HL-60/S4 treated with phorbol 12-myristate 13-acetate at 8.2 ng/mL for 4 days and 3 days (cell line): ENCODE results near the gene PTPRE.
"Not testable (repeated sequence)": the region's sequence is repeated elsewhere in the genome, so short reads cannot be mapped to it uniquely, and the experiment has no call there.

Experiments
- in situ Hi-C: fragments of 300-500 bp; cut with MboI; formaldehyde crosslinking; loops from 2 replicates; pipeline ENCODE4 v1.15.0; 2022; ENCODE audit warnings: low sequenced_read_pairs

PTPRE gene

DNA sequence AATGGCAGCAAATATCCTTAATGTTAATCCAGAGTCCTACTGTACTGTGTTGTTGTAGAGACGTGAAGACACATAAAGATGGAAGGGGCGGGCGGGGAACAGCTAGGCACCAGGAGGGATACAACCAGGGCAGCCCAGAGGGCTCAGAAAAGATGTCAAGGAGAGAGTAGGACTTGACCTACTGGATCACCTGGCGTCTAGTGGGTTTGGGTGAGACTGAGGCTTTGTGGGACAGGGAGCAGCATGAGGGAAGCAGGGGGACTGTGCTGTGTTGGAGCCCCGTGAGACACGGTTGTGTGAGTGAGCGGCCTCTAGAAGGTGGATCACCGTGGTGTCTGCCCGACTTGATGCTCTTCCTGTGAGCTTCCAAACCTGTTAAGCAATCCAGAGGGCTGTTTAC, 68.0 kb downstream of the PTPRE start:
- in situ Hi-C loops: no loop called here

DNA sequence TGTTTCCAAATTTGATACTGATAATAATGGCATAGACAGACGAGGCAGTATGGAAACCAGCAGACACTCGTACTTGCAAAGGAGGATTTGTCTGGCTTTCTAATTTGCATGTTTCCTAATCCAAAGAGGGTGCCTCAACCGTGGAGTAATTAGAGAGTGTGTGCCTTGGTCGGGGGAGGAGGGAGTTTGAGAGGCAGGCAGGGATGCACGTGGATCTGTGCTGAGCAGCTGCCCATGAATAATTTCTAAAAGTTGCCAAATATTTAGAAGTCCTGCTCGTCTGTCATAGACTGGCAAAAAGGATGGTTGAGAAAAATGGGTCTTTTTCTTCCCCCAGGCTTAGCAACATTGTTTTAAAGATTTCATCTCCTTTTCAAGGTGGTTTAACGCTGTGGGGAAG, 69.4 kb downstream of the PTPRE start:
- in situ Hi-C loops: no loop called here

DNA sequence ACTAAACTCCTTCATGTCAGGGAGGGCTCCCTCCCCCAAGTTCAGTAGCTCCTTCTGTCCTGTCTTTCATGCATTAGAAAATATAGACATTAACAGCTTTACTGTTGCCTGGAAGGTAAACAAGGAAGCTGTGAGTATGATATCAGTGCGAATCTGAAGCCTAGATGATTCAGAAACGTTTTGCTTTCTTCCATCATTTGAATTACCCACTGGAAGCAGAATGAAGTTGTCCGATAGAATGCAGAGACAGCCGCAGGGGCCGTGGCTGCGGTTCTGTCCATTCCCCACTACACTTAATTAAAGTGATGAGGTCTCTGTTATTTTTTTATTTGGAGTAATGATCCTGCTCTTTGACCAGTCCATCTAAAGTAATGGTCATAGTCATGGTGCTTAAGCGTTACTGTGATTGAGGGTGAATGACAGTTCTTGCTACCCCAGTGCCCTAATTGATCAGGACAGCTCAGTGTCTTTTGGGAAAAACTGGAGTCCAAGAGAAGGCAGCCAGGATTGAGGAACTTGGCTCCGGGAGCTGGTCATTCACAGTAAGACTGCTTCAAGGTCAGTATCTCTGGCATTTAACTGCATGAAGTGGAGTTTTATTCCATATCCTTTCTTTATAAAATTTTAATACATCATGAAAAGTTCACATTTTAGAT, 69.9 kb downstream of the PTPRE start:
- in situ Hi-C loops: no loop called here

DNA sequence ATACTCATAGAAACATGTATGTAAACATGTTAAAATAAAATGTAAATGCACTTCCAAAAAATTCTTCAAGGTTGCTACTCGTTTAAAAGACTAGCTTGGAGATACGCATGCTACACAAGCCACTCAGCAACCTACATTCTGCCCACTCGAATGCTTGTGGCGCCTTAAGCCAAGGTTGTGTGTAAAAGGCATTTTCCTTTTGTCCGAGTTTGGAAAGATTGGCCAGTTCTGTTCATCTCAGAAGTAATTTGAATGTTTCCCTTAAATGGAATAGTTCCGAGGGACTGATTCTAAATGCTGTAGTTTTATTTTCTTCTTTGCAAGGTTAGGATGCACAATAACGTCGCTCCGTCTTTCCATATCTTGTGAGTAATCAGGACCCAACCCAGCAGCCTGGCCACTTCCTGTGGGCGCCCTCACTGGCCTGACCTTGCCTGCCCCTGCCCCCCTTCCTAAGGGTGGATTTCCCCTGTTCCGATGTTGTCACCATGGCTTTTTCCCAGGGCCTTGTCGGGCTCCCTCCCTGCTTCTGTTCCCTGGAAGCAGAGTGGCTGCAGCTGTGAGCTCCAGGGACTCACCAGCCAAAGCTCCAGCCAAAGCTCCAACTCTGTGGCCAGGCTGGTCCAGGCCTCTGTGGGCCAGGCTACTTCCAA, 70.6 kb downstream of the PTPRE start:
- in situ Hi-C loops: no loop called here

DNA sequence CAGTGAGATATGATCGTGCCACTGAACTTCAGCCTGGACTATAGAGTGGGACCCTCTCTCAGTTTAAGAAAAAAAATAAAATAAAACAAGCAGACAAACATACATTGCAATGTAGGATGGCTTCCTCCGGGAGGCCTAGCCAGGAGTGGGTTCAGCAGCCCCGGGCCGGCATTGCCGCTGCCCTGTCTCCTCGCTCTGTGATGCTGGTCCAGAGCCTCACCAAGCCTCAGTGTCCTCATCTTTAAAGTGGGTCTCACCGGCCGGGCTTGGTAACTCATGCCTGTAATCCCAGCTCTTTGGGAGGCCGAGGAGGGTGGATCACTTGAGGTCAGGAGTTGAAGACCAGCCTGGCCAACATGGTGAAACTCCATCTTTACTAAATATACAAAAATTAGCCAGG, 71.6 kb downstream of the PTPRE start:
- in situ Hi-C loops: no loop called here

DNA sequence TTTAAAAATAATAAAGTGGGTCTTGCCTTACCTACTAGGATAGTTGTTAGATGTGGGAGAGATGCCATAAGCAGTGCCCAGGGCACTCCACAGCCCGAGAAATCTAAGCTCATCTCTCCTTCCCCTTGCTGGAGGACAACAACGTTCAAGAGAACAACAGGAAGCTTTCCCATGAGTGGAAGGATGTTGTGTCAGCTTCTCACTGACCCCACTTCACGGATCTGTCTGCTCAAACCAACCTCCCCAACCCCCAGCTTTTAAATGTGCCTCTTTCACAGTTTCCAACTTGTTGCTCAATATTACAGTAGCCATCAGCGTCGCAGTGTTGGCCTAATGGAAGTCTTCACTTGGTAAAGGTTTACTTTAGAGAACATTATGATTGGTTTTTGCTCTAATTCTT, 72.1 kb downstream of the PTPRE start:
- in situ Hi-C loops: no loop called here

DNA sequence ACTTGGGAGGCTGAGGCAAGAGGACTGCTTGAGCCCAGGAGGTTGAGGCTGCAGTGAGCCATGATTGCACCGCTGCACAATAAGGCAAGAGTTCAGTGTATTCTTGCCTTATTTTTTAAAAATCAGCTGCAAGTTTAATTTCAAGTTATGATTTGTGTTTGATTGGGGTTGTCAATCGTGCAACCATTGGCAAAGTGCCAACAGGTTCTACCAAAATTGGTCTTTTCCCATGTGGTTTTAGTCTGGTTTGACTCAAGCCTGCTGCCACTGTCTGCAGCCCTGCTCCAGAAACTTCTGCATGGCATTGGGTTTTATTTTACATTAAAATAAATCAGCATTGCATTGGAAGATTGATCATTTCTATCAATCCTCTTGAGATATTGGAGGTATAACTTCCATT, 72.7 kb downstream of the PTPRE start:
- in situ Hi-C loops: no loop called here

DNA sequence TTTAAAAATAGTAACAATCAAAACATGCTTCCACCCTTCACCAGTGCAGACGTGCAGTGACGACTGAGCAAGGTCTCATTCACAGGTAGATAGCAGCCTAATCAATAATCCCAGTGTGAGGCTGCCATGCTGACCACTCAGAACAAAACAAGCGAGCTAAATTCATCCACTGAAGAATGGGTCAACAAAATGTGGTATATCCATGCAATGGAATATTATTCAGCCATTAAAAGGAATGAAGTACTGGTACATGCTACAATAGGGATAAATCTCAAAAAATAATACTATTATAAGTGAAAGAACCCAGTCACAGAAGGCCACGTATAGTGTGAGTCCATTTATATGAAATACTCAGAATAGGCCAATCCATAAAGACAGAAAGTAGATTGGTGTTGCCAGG, 74.0 kb downstream of the PTPRE start:
- in situ Hi-C loops: no loop called here

DNA sequence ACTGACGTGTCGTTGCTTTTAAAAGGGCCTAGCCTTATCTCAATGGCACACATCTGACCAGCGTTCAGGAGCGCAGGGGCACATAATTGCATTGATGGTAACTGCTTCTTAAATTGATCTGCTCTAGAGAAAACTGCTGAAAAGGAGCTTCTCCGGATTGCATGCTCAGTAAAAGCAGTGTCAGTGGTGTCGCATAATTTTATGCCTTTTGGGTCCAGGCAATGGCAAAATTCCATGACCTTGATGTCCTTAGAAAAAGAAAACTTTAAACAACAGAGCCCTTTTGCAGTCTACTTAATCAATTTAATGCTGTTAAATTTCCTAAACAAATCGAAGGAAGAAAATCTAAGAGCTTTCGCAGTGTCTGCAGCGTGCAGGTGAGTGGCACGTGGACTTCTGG, 75.7 kb downstream of the PTPRE start:
- in situ Hi-C loops: no loop called here

DNA sequence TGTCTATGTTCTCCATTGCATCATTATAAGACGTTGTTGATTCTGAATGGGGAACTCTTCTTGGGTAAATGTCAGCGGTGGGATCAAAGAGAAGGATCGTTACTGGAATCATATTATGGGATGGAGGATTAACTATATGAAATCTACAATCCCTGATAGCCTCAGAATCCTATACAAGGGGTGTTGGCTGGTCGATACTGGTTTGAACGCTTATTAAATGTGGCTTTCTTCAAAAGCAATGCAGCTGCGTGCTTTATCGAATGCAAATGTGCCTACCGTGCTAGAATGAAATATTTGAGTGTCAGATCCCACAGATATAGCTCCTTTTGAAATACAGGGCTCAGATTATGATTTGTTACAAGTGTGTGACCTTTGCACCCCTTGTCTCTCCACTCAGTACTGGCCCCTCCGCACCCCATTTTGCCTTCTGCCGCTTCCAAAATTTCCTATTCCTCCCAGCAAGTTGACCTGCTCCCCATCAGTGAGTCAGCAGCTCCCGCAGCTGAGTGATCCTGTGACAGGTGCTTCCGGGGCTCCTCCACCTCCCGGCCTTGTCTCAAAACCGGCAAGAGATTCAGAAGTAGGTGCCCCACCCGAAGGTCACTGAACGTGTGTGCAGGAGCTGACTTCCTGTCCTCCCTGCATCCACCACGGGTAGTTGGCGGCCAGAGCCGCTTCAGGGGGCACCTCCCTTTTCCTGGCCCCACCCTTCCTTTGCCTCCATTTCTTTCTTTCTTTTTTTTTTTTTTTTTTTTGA, 76.6 kb downstream of the PTPRE start:
- in situ Hi-C loops: no loop called here

DNA sequence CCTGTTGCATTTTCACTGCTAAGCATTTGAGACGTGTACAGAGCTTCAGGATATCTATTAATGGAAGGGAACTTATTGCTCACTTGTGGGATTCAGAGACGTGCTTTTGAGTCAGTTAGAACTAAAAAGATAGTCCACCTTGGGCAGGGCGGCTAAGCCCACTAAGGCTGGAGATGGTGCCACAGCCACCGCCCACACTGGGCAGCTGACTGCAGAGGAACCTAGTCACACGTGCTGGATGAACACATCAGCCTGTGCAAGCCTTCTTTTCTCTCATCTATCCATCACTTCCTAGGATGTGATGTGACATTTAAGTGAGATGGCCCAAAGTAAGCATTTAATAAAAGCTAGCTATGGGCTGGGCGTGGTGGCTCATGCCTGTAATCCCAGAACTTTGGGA, 78.0 kb downstream of the PTPRE start:
- in situ Hi-C loops: no loop called here

DNA sequence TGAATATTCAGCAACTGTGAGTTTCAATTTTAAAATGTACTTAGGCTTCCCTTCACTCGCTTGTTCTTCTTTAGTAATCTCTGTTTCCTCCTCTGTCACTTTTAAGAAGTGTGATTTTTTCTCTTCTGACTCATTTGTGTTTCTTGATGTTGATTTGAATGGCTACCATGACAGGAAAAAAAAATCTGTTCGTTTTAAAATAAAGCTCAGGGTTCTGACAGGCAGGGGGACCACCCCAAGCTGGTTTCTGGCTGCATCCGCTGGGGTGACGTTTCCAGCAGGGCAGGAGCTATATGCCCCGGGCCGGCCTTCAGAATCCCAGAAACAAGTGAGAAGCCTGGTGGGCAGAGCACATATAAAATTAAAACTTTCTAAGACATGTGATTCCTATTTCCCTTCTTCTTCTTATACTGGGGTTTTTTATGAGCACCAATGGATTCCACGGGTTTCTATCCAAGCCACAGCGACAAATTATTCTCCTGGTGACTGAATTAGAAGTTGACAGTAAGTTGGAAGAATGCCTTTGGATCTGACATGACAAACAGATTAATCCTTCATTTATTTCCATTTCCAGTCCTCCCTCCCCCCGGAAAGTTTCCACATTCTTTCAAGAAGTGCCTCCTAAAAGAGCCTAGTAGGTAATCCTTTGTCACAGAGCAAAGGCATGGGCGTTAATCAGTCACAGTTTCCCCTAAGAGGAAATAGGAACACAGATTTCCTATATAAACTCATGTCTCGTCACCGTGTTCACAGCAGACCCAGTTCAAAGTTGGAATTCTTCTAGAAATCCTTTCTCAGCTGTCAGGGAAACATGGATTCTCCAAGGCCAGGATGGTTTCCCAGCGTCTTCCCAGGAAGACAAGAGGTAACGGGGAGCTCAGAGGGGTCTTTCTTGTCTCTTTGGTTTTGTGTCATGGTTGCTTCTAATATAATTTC, 79.9 kb downstream of the PTPRE start:
- in situ Hi-C loops: no loop called here

DNA sequence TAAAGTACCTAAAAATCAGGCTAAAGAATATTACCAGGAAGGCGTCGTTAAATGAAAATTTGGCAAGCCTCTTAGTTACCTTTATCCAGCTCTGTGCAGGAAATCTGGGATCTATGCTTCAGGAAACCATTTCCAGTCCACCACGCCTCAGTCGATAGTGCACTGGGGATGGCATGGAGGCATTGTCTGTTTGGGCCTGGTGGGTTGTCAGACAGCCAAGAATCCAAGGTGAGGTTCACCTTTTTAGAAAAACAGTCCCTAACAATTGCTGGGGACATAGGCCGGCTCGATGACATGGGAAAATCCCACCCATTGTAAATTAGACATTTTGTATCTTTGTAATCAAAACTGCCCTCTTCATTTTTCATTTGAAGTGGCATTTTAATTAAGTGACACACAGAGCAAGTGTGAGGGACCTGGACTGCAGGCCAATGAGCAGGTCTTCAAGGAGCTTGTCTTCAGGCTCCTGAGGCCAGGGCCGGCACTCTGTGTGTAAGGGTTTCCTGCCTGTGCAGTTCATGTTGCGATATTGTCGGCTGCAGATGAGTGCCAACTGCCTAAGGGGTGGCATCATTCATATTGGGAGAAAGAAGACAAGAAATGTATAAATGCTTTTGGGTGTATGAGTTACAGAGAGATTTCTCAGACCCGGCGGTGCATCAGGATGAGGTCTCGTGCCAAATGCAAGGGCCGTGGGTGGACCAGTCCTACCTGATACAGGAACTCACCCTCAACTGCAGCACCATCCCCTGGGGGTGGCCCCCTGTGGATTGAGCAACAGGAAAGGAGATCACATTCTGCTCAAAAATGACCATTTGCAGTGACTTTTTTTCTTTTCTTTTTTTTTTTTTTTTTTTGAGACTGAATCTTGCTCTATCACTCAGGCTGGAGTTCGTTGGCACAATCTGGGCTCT, 80.8 kb downstream of the PTPRE start:
- in situ Hi-C loops: no loop called here

DNA sequence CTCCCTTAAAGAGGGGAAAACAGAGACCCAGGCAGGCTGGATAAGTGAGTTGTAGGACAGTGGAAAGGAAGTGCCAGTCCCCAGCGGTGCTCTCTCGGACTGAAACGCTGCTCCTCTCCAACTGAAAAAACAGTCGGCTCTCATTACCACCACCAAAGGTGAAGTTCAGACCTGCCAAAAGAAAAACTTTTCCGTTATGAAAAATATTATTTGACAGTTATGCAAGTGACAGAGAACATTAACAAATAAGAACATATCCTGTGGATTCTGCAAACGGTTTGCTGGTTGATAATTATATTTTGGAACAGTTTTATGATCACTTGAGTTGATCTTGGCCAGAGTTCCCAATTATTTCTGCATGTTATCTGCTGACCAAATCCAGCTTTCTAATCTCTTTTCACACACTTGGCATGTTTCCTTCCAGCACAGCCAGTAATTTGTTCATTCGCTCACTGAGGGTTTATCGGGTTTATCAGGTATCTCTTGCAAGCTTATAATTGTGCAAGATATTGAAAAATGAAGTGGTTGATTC, 82.6 kb downstream of the PTPRE start:
- in situ Hi-C loops: no loop called here

DNA sequence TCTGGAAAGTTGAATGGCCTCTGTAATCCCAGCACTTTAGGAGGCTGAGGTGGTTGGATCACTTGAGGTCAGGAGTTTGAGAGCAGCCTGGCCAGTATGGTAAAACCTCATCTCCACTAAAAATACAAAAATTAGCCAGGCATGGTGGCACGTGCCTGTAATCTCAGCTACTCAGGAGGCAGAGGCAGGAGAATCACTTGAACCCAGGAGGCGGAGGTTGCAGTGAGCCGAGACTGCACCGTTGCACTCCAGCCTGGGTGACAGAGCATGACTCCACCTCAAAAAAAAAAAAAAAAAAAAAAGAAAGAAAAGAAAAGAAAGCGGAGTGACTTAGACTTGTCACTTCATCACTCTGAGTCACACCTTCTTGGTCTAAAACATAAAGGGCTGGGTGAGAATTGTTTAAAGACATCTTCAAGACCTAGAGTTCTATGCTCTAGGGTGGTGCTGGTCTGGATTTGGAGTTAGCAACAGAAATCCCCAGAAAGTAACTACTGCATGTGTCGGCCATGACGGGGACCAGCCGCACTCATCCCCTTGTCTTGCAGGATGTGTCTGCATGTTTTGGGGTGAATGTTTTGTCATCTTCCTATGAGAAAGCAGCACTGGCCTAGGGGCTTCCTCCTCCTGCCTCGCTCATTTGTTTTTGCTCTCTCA, 83.4 kb downstream of the PTPRE start:
- in situ Hi-C loops: not testable (repeated sequence)

DNA sequence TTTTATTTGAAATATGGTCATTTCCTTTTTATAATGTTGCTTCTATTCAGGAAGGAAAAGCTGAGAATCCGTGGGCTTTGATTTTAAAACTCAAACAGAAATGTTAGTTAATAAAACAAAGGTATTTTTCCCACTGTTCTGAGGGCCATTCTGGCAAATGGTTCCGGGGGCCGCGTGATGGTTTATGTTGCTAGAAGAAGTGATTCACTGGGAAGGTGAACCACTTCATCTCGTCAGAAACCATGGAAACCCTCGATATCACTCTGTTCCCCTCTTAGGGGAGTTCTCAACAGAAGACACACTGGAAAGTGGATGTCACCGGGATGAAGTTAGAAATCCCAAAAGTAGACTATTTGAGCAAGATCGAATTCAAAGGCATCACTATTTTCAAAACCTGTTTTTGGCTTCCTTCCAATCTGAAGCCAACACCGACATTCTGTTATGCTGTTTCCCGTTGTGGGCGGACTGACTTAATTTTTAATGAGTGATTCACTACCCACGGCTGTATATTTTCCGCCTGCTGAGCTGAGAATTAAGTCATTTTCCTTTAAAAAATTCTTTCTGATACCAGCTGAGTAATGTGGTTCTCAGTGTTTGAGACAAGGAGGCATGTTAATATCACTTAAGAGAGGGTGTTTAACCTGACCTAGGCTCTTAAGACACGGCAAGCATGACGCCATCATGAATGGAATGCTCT, 84.1 kb downstream of the PTPRE start:
- in situ Hi-C loops: no loop called here

DNA sequence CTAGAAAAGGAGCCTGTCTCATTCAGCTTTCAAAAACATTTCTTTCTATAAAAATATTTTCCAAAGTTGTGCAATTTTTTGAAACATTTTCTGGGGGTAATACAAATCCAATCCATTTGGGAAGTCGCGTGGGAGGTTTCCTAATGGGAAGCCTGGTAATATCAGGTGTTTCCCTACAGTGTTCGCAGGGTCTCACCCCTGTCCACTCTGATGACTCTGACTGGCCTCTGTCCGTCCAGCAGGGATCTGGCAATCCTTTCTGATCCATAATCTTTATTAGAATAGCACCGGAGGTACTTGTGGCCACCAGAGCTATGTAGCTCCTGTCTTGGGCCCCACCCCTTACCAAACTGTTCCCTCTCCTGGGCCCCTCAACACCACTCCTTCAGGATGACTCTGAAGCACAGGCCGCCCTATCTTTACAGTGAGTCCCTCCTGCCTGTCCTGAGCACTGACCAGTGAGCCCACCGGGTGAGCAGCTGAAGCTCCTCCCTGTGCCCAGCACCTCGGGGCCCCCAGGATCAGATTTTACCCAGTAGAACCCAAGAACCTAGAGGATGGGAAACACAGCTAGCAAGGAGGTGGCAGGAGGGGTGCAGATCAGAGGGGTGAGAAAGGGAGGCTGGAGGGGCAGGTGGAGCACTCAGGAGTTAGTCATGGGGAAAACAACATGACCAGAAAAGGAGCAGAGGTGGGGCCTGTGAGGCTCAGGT, 84.8 kb downstream of the PTPRE start:
- in situ Hi-C loops: no loop called here

DNA sequence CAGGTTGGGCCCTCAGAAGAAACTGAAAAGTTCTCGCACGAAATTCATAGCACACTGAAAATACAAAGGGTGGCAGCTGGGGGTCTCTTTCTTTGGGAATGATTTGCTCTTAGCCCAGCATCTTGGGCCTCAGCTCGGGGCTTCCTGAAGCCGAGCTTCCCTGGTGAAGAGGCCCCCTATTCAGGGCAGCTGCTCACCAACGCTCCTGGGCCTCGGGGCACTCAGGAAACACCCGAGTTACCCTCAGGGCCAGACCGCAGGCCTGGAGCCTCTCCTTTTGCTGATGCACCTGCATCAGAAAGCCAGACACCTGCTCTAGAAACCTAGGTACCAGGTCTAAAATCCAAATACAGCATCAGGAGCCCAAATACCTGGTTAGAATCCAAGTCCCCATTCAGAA, 85.5 kb downstream of the PTPRE start:
- in situ Hi-C loops: no loop called here
